CD4-positive, alpha-beta T cell treated with Interleukin-6 at 100 ng/mL for 8 hours (primary cell): ENCODE data around the gene PTCD1.

Experiments used
- DNase-seq: peaks from one replicate; pipeline ENCODE4 v3.0.0-alpha.2; 2020; ENCODE audit warnings: mixed read lengths, low spot score

PTCD1 gene

DNA sequence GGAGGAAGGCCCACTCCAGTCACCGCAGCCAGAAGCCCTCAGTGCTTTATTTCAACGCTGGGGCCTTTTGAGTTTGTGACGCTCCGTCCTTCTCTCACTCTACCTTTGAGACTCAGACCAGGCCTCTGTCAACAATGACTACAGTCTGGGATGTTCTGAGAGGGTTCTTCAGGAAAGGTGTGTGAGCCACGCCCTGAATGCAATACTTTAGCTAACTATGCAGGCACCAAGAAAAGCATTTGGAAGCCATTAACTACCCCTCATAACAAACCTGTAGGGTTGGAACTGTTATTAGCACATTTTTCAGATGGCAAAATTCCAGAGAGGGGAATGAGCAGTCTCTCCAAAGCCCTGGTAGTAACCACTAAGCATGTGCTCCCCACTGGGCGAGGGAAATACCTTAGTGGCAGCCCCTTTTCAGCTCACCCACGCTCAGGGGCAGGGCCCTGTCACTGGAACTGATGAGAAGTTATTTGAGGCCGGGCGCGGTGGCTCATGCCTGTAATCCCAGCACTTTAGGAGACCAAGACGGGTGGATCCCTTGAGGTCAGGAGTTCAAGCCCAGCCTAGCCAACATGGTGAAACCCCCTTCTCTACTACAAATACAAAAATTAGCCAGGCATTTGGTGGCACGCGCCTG, 69.7 kb downstream of the PTCD1 start:
- DNase-seq, result no peak
